NT2/D1 (cell line): ENCODE results near the gene PGAM5.

Experiments
- SUZ12 ChIP-seq: IDR thresholded peaks from 2 replicates; pipeline ENCODE4 v1.6.1; 2011; ENCODE audit not compliant: insufficient read length, insufficient read depth; ENCODE audit errors: extremely low read depth
- YY1 ChIP-seq: IDR thresholded peaks from 2 replicates; pipeline ENCODE4 v1.6.1; 2011; ENCODE audit not compliant: insufficient read length, insufficient read depth
- ZNF274 ChIP-seq: IDR thresholded peaks from 2 replicates; pipeline ENCODE4 v1.6.1; 2011; ENCODE audit warnings: mild to moderate bottlenecking, low read depth, low read length

DNA sequence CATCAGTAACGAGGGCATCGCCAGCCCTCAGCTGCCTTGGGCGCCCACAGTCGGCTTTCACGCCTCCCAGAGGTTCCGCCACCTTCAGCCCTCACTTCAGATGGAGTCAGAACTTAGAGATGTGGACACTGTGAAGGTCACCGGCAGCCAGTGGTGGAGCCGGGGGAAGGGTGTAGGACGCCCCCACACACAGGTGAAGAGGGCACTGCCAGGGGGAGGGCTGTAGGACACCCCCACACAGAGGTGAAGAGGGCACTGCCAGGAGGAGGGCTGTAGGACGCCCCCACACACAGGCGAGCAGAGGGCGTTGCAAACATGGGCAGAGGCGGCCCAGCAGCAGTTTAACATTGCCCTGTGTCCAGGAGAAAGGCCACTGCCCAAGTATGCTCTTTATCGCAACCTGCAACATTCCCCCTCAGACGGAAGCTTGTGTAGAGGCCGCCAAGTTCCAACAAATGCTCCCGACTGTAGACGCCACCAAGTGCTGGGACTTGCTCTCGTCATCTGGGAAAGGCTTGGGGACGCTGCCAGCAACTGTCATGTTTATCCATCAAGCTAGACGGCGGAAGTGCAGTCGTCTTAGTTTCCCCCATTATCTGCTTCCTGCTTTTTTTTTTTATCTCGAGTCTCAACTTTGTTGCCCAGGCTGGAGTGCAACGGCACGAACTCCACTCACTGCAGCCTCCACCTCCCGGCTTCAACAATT lies 55.9 kb downstream of the PGAM5 start:
- TF ChIP-seq ZNF274 = no peak
- TF ChIP-seq YY1 = no peak
- TF ChIP-seq SUZ12 = no peak
